K562 (cell line): ENCODE measurements around the gene YLPM1.

ENCODE experiments used
- CBFB ChIP-seq: sonication (generic); formaldehyde crosslinking; IDR thresholded peaks from 2 replicates; pipeline ENCODE4 v1.4.0; 2020; ENCODE audit warnings: mild to moderate bottlenecking, missing genetic modification reagents
- CTCF ChIP-seq, 3 experiments: IDR thresholded peaks in 2 of 3; conservative IDR thresholded peaks in 1 of 3; 2 replicates each; pipeline ENCODE4 v1.5.1; 2011 to 2012; ENCODE audit warnings: low read length in 3 of 3, mild to moderate bottlenecking in 3 of 3, control low read depth in 2 of 3, improper control_type of control experiment in 1 of 3, inconsistent platforms in 1 of 3, low read depth in 1 of 3, mixed read lengths in 1 of 3, moderate library complexity in 1 of 3; ENCODE audit not compliant: insufficient read depth in 2 of 3
- EP300 ChIP-seq: IDR thresholded peaks from 2 replicates; pipeline ENCODE4 v1.6.1; 2012; ENCODE audit warnings: low read length, improper control_type of control experiment
- NR1H2 ChIP-seq: sonication (generic); formaldehyde crosslinking; IDR thresholded peaks from 2 replicates; pipeline ENCODE4 v1.4.0; 2020; ENCODE audit warnings: mild to moderate bottlenecking, missing genetic modification reagents
- POLR2A ChIP-seq: fragments of 450-650 bp; conservative IDR thresholded peaks from 2 replicates; pipeline ENCODE4 v1.6.1; 2016
- SMARCC2 ChIP-seq: fragments of 450-650 bp; IDR thresholded peaks from 2 replicates; pipeline ENCODE4 v1.6.1; 2017; ENCODE audit warnings: antibody characterized with exemption, moderate library complexity, mild to moderate bottlenecking, low read depth
- THAP7 ChIP-seq: fragments of 250-450 bp; sonication (Bioruptor Pico); IDR thresholded peaks from 2 replicates; pipeline ENCODE4 v1.5.0; 2021
- ZBTB33 ChIP-seq: sonication (generic); formaldehyde crosslinking; IDR thresholded peaks from 2 replicates; pipeline ENCODE4 v1.8.1; 2023; ENCODE audit warnings: mild to moderate bottlenecking, missing genetic modification reagents
- ZNF23 ChIP-seq: fragments of 250-450 bp; sonication (Bioruptor Pico); IDR thresholded peaks from 2 replicates; pipeline ENCODE4 v1.4.0; 2020; ENCODE audit warnings: mild to moderate bottlenecking
- ZNF318 ChIP-seq, 2 experiments: fragments of 450-650 bp; IDR thresholded peaks; 2 replicates each; pipeline ENCODE4 v1.6.1; 2016; ENCODE audit warnings: mild to moderate bottlenecking in 2 of 2, borderline replicate concordance in 1 of 2, low read depth in 1 of 2, moderate library complexity in 1 of 2
- TF ChIP-seq, protein P1 (sequence below), 2 experiments: fragments of 150-350 bp in 1 of 2; IDR thresholded peaks; 2 replicates each; pipeline ENCODE4 v1.6.1; 2012 to 2016; ENCODE audit warnings: low read depth in 2 of 2, low read length in 2 of 2, mild to moderate bottlenecking in 1 of 2, moderate library complexity in 1 of 2

DNA sequence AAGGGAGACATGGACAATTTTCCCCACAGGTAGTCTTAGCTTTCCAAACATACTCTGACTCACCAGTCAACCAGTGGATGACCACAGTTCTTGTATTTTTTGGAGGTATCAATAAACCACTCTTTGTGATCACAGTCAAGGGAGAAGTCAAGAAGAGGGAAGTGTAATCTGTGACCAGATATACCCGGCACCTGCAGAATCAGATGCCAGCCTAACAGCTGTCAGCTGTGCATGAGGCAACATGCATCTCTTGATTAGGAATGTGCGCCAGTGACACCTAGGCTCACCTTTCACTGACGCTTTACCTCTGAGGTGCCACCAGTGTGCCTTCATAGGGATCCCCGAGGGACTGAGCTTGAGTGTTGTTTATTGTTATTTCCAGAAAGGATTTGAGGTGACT, 92.8 kb downstream of the YLPM1 start:
- TF ChIP-seq EP300 (no peak), ZBTB33 (CRISPR knock-in tag) (no peak), ZNF23 (no peak), CBFB (no peak), ZNF318 (IDR thresholded peaks at IDR 0.05; ENCODE audit: borderline replicate concordance in 1 of 2, low read depth in 1 of 2) (no peak), POLR2A (no peak), NR1H2 (CRISPR knock-in tag) (no peak), THAP7 (no peak), CTCF (IDR thresholded peaks at IDR 0.05 in 2 of 3, conservative IDR thresholded peaks at IDR 0.05 in 1 of 3; ENCODE audit: insufficient read depth in 2 of 3, low read depth in 1 of 3, low read length in 3 of 3) (no peak), SMARCC2 (no peak)
- TF ChIP-seq, protein P1, sequence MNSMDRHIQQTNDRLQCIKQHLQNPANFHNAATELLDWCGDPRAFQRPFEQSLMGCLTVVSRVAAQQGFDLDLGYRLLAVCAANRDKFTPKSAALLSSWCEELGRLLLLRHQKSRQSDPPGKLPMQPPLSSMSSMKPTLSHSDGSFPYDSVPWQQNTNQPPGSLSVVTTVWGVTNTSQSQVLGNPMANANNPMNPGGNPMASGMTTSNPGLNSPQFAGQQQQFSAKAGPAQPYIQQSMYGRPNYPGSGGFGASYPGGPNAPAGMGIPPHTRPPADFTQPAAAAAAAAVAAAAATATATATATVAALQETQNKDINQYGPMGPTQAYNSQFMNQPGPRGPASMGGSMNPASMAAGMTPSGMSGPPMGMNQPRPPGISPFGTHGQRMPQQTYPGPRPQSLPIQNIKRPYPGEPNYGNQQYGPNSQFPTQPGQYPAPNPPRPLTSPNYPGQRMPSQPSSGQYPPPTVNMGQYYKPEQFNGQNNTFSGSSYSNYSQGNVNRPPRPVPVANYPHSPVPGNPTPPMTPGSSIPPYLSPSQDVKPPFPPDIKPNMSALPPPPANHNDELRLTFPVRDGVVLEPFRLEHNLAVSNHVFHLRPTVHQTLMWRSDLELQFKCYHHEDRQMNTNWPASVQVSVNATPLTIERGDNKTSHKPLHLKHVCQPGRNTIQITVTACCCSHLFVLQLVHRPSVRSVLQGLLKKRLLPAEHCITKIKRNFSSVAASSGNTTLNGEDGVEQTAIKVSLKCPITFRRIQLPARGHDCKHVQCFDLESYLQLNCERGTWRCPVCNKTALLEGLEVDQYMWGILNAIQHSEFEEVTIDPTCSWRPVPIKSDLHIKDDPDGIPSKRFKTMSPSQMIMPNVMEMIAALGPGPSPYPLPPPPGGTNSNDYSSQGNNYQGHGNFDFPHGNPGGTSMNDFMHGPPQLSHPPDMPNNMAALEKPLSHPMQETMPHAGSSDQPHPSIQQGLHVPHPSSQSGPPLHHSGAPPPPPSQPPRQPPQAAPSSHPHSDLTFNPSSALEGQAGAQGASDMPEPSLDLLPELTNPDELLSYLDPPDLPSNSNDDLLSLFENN (IDR thresholded peaks at IDR 0.05; ENCODE audit: low read depth in 2 of 2, low read length in 2 of 2): no peak
